IMR-90 (cell line): Measurements from ENCODE around the gene AKAP6. TPM values are rescaled to one million over a fixed set of nuclear protein-coding genes. Genes with fewer than 3 reads are reported as not detected.

Source experiments
- ATAC-seq: fragments of 200-7000 bp; cut with Tn5 transposase; 2 replicates; pipeline ENCODE4 v1.9.1; 2020; ENCODE audit warnings: low read depth, mild to moderate bottlenecking, moderate library complexity
- BruUV-seq: library from RNA; stranded (reverse); fragments of 400-500 nt; replicated peaks from 2 replicates; lab custom pipeline; 2021; lab: Mats Ljungman, UMichigan
- CTCF ChIA-PET: fragments of 300-600 bp; formaldehyde crosslinking; extraction: SDS; loops from one replicate; lab custom pipeline; 2021; ENCODE audit warnings: antibody characterized with exemption; lab: Yijun Ruan, JAX
- POLR2A ChIA-PET: fragments of 300-600 bp; sonication (Branson Sonifier 250); formaldehyde crosslinking; loops from one replicate; lab custom pipeline; 2022; ENCODE audit warnings: antibody characterized with exemption; ENCODE audit not compliant: unreplicated experiment; lab: Charles Lee
- DNase-seq: peaks from one replicate; pipeline ENCODE4 v3.0.0; 2013
- H2AFZ ChIP-seq: replicated peaks from 2 replicates; pipeline ENCODE3; 2013; ENCODE audit warnings: low read length, mild to moderate bottlenecking; ENCODE audit not compliant: poor library complexity
- H2AK5ac ChIP-seq: 2 replicates; pipeline ENCODE4 v1.6.1; 2013; ENCODE audit warnings: low read depth, low read length, inconsistent platforms
- H2AK9ac ChIP-seq: replicated peaks from 2 replicates; pipeline ENCODE3; 2013; ENCODE audit warnings: mild to moderate bottlenecking, low read depth, low read length, moderate library complexity; ENCODE audit not compliant: poor library complexity
- H2BK120ac ChIP-seq: 2 replicates; pipeline ENCODE4 v1.6.1; 2013; ENCODE audit warnings: low read depth, low read length, inconsistent platforms
- H2BK15ac ChIP-seq: 3 replicates; pipeline ENCODE4 v1.6.1; 2013; ENCODE audit warnings: low read depth, low read length, inconsistent platforms
- H2BK20ac ChIP-seq: 2 replicates; pipeline ENCODE4 v1.6.1; 2013; ENCODE audit warnings: low read depth, mild to moderate bottlenecking, inconsistent platforms, low read length, moderate library complexity
- H2BK5ac ChIP-seq: 2 replicates; pipeline ENCODE4 v1.6.1; 2013; ENCODE audit warnings: mild to moderate bottlenecking, low read depth, low read length, inconsistent platforms; ENCODE audit not compliant: poor library complexity, severe bottlenecking
- H3K14ac ChIP-seq: replicated peaks from 2 replicates; pipeline ENCODE4 v1.6.1; 2013; ENCODE audit warnings: low read depth, low read length, inconsistent platforms
- H3K18ac ChIP-seq: 2 replicates; pipeline ENCODE4 v1.6.1; 2013; ENCODE audit warnings: low read depth, low read length, control low read depth
- H3K23ac ChIP-seq: 2 replicates; pipeline ENCODE4 v1.6.1; 2013; ENCODE audit warnings: low read depth, low read length, inconsistent platforms
- H3K27ac ChIP-seq: 2 replicates; pipeline ENCODE4 v1.5.1; 2013; ENCODE audit warnings: mild to moderate bottlenecking, control low read depth, low read length; ENCODE audit not compliant: insufficient read depth
- H3K27me3 ChIP-seq: 2 replicates; pipeline ENCODE4 v1.6.1; 2013; ENCODE audit warnings: low read length; ENCODE audit not compliant: control insufficient read depth, insufficient read depth
- H3K36me3 ChIP-seq: 2 replicates; pipeline ENCODE4 v1.6.1; 2013; ENCODE audit warnings: low read length, mixed read lengths; ENCODE audit not compliant: control insufficient read depth, insufficient read depth
- H3K4ac ChIP-seq: 2 replicates; pipeline ENCODE4 v1.6.1; 2013; ENCODE audit warnings: low read depth, low read length, inconsistent platforms
- H3K4me1 ChIP-seq: 2 replicates; pipeline ENCODE4 v1.6.1; 2013; ENCODE audit warnings: low read length, mixed read lengths; ENCODE audit not compliant: control insufficient read depth, insufficient read depth
- H3K4me2 ChIP-seq: 2 replicates; pipeline ENCODE4 v1.6.1; 2013; ENCODE audit warnings: low read depth, mild to moderate bottlenecking, control low read depth, low read length, moderate library complexity
- H3K4me3 ChIP-seq: 2 replicates; pipeline ENCODE4 v1.5.1; 2013; ENCODE audit warnings: low read depth, mild to moderate bottlenecking, control low read depth, low read length, moderate library complexity; ENCODE audit not compliant: insufficient read depth
- H3K56ac ChIP-seq: 2 replicates; pipeline ENCODE4 v1.6.1; 2013; ENCODE audit warnings: low read length, inconsistent platforms; ENCODE audit not compliant: insufficient read depth; ENCODE audit errors: extremely low read depth
- H3K79me1 ChIP-seq, 2 experiments: 2 replicates each; pipeline ENCODE4 v1.6.1; 2013; ENCODE audit warnings: low read length in 2 of 2, inconsistent platforms in 1 of 2, low read depth in 1 of 2
- H3K9ac ChIP-seq: 2 replicates; pipeline ENCODE4 v1.6.1; 2013; ENCODE audit warnings: low read depth, low read length, control low read depth
- H3K9me1 ChIP-seq: 2 replicates; pipeline ENCODE4 v1.6.1; 2013; ENCODE audit warnings: low read length, inconsistent platforms; ENCODE audit not compliant: insufficient read depth
- H3K9me3 ChIP-seq: 2 replicates; pipeline ENCODE4 v1.6.1; 2013; ENCODE audit warnings: low read length; ENCODE audit not compliant: control insufficient read depth, insufficient read depth
- H4K20me1 ChIP-seq: 2 replicates; pipeline ENCODE4 v1.6.1; 2013; ENCODE audit warnings: low read length, inconsistent platforms; ENCODE audit not compliant: insufficient read depth
- H4K5ac ChIP-seq: 2 replicates; pipeline ENCODE4 v1.6.1; 2013; ENCODE audit warnings: mild to moderate bottlenecking, low read depth, low read length, control low read depth
- H4K8ac ChIP-seq, 2 experiments: 2 replicates each; pipeline ENCODE4 v1.6.1; 2013; ENCODE audit warnings: low read depth in 2 of 2, low read length in 2 of 2, control low read depth in 1 of 2, inconsistent platforms in 1 of 2
- H4K91ac ChIP-seq: 2 replicates; pipeline ENCODE4 v1.6.1; 2013; ENCODE audit warnings: low read depth, low read length, inconsistent platforms; ENCODE audit not compliant: insufficient read depth
- CTCF ChIP-seq: conservative IDR thresholded peaks from 2 replicates; pipeline ENCODE4 v1.5.1; 2012; ENCODE audit warnings: mild to moderate bottlenecking, low read depth, low read length, improper control_type of control experiment
- MAFK ChIP-seq: IDR thresholded peaks from 2 replicates; pipeline ENCODE4 v1.6.1; 2012; ENCODE audit warnings: low read depth, low read length, improper control_type of control experiment
- MAZ ChIP-seq: IDR thresholded peaks from 2 replicates; pipeline ENCODE4 v1.6.1; 2012; ENCODE audit warnings: low read depth, mild to moderate bottlenecking, low read length, improper control_type of control experiment, moderate library complexity, borderline replicate concordance
- MXI1 ChIP-seq: IDR thresholded peaks from 2 replicates; pipeline ENCODE4 v1.6.1; 2012; ENCODE audit warnings: low read depth, mild to moderate bottlenecking, low read length, moderate library complexity, borderline replicate concordance
- NFE2L2 ChIP-seq: fragments of 150-350 bp; IDR thresholded peaks from 2 replicates; pipeline ENCODE4 v1.6.1; 2016; ENCODE audit warnings: low read depth, mild to moderate bottlenecking, low read length
- RCOR1 ChIP-seq: IDR thresholded peaks from 2 replicates; pipeline ENCODE4 v1.6.1; 2012; ENCODE audit warnings: mild to moderate bottlenecking, low read length, improper control_type of control experiment; ENCODE audit not compliant: insufficient replicate concordance
- SMC3 ChIP-seq: fragments of 150-350 bp; IDR thresholded peaks from 2 replicates; pipeline ENCODE4 v1.6.1; 2016; ENCODE audit warnings: low read depth, mild to moderate bottlenecking, antibody characterized with exemption, low read length, moderate library complexity
- WGBS, 2 experiments: methylation state at CpG; one replicate each; pipeline versions ENCODE4 v1.1.5 to v1.1.7; 2013; ENCODE audit warnings: missing lambda C conversion rate in 2 of 2; ENCODE audit not compliant: insufficient read length in 1 of 2; ENCODE audit errors: extremely low coverage in 2 of 2; 5-methylcytosine and 5-hydroxymethylcytosine counted together
- dilution Hi-C: fragments of 300-500 bp; cut with HindIII; formaldehyde crosslinking; loops from one replicate; pipeline ENCODE4 v1.14.3; 2018; ENCODE audit warnings: low sequenced_read_pairs; ENCODE audit not compliant: unreplicated experiment
- in situ Hi-C: fragments of 300-500 bp; cut with MboI; formaldehyde crosslinking; loops from 3 replicates; pipeline ENCODE4 v1.14.3; 2019; ENCODE audit warnings: low sequenced_read_pairs, inconsistent platforms, mixed read lengths
- intact Hi-C: fragments of 100-400 bp; cut with micrococcal nuclease; formaldehyde crosslinking; loops from 2 replicates; pipeline ENCODE4 v1.10.0; 2022
- polyA plus RNA-seq, 3 experiments: library from polyadenylated mRNA; depleted of rRNA; stranded (reverse); fragments of >200 nt; gene quantifications; 2 replicates each; pipeline ENCODE4 v1.2.3, GENCODE V29; 2012; ENCODE audit warnings: low replicate concordance in 1 of 3
- total RNA-seq: library from RNA; depleted of rRNA; stranded (reverse); fragments of >200 nt; gene quantifications from 2 replicates; pipeline ENCODE4 v1.2.3, GENCODE V29; 2012

Gene AKAP6
- total and polyA plus RNA-seq, 2 of the 4 experiments (the other 2 are of a cell fraction), result 0.22 to 1.6 TPM

- DNase-seq (no peak), ATAC-seq (no peak)
- in situ Hi-C loops (no loop called here), dilution Hi-C loops (no loop called here), intact Hi-C loops (no loop called here)
- Histone ChIP-seq H2AK5ac (no peak overlapping the region), H3K4me1 (no peaks in the 10 kb centered on the region), H3K9ac (no peak overlapping the region), H3K9me1 (no peaks in the 10 kb centered on the region), H3K56ac (no peak overlapping the region), H2AFZ (no peak overlapping the region), H2BK15ac (no peak overlapping the region), H3K27me3 (no peaks in the 10 kb centered on the region), H3K23ac (no peak overlapping the region), H3K18ac (no peak overlapping the region), H3K4me2 (no peak overlapping the region), H4K8ac (no peak overlapping the region), H3K4ac (no peak overlapping the region), H4K5ac (no peak overlapping the region), H2AK9ac (no peak overlapping the region), H4K91ac (no peak overlapping the region), H3K9me3 (no peaks in the 10 kb centered on the region; the same call in 1 of the 2 replicates), H2BK20ac (no peak overlapping the region), H3K79me1 (no peaks in the 10 kb centered on the region), H3K27ac (no peak overlapping the region), H3K36me3 (no peaks in the 10 kb centered on the region), H3K4me3 (no peak overlapping the region), H3K14ac (no peak overlapping the region), H4K20me1 (no peaks in the 10 kb centered on the region), H2BK5ac (no peak overlapping the region), H2BK120ac (no peak overlapping the region)
- POLR2A ChIA-PET, result no interaction called here
- no TSS peak for BruUV-seq
- CTCF ChIA-PET, result no interaction called here
- TF ChIP-seq MAZ (no peak), NFE2L2 (no peak), CTCF (no peak), MXI1 (no peak), MAFK (no peak), RCOR1 (no peak), SMC3 (no peak)
- WGBS, 2 experiments, result no CpG with 5 or more reads among the region's 5 CpGs
These were observed 536.8 kb downstream of the AKAP6 start for GRCh38 chr14:32865827-32866376.
